ENCODE measurements around the gene ATP6V1G3.

Gene ATP6V1G3

DNA sequence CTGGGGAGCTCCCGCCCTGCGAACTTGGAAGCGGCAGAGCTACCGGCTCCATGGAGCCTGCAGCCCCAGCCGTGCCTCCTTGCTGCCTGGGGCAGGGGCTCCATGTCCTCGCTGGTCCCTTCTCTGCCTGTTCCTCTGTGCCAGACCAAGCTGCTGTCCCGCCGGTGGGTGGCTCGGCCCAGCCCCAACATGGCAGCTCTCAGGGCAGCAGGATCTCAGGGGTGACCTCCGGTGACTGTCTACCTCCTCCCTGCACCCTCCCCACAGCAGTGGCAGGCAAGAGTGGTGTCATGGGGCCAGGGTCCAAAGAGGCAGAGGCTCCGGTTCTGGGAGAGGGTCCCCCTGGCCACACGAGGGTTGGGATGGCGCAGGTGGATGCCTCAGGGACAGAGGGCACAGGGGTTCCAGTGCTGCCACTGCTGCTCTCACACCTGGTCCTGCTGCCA lies 45.8 kb downstream of the ATP6V1G3 start:
- Histone ChIP-seq H3K27me3 (ENCODE audit: insufficient read depth, low read length, poor library complexity, severe bottlenecking) (no peaks in the 10 kb centered on the region), H3K79me2 (ENCODE audit: insufficient read depth, low read length) (no peaks in the 10 kb centered on the region), H3K4me2 (ENCODE audit: low read depth, low read length, poor library complexity, severe bottlenecking) (no peak overlapping the region), H3K4me1 (ENCODE audit: insufficient read depth, low read length, poor library complexity, severe bottlenecking) (no peaks in the 10 kb centered on the region), H3K9me2 (replicated peaks; ENCODE audit: low read depth, low read length) (no peaks in the 10 kb centered on the region), H3F3A (ENCODE audit: low read depth) (no peaks in the 10 kb centered on the region), H4K20me1 (ENCODE audit: insufficient read depth, low read length, poor library complexity, severe bottlenecking) (no peaks in the 10 kb centered on the region), H3K9ac (ENCODE audit: low read depth, low read length, poor library complexity, severe bottlenecking) (no peak overlapping the region), H2AFZ (ENCODE audit: low read length) (no peak overlapping the region), H3K9me3 (ENCODE audit: insufficient read depth, low read depth, low read length) (no peaks in the 10 kb centered on the region), H3K36me3 (ENCODE audit: insufficient read depth, low read length) (no peaks in the 10 kb centered on the region), H3K4me3 (ENCODE audit: low read length, poor library complexity, severe bottlenecking) (no peak overlapping the region)
- TF ChIP-seq EZH2phosphoT487 (IDR thresholded peaks at IDR 0.05; ENCODE audit: borderline replicate concordance): no peak
- TF ChIP-seq, protein P1, sequence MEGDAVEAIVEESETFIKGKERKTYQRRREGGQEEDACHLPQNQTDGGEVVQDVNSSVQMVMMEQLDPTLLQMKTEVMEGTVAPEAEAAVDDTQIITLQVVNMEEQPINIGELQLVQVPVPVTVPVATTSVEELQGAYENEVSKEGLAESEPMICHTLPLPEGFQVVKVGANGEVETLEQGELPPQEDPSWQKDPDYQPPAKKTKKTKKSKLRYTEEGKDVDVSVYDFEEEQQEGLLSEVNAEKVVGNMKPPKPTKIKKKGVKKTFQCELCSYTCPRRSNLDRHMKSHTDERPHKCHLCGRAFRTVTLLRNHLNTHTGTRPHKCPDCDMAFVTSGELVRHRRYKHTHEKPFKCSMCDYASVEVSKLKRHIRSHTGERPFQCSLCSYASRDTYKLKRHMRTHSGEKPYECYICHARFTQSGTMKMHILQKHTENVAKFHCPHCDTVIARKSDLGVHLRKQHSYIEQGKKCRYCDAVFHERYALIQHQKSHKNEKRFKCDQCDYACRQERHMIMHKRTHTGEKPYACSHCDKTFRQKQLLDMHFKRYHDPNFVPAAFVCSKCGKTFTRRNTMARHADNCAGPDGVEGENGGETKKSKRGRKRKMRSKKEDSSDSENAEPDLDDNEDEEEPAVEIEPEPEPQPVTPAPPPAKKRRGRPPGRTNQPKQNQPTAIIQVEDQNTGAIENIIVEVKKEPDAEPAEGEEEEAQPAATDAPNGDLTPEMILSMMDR (conservative IDR thresholded peaks at IDR 0.05; ENCODE audit: low read length): no peak

DNA sequence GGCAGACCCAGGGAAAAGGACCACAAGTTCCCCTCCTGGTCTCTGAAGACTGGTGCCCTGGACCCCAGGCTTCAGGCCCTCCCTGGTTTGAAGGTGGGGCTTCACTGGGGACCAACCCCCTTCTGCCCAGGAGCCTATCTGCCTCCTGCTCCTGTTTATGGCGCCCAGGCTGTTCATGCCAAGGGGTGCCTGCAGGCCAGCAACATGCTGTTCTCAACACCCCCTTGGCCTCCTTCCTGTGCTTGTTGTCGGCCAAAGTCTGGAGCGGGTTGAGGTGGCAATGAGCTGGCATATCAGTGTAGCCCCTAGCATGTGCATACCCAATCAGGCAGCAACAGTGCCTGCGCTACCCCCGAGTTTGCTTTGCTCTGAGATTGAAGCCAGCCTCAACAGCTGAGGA lies 46.3 kb downstream of the ATP6V1G3 start:
- H3K4me1 ChIP-seq (ENCODE audit: insufficient read depth, low read length, poor library complexity, severe bottlenecking): no peaks in the 10 kb centered on the region
- H3K9me2 ChIP-seq (replicated peaks; ENCODE audit: low read depth, low read length): no peaks in the 10 kb centered on the region
- no peaks in the 10 kb centered on the region for H4K20me1 ChIP-seq (ENCODE audit: insufficient read depth, low read length, poor library complexity, severe bottlenecking)
- no peaks in the 10 kb centered on the region for H3K79me2 ChIP-seq (ENCODE audit: insufficient read depth, low read length)
- no peaks in the 10 kb centered on the region for H3F3A ChIP-seq (ENCODE audit: low read depth)
- no peak overlapping the region for H3K4me3 ChIP-seq (ENCODE audit: low read length, poor library complexity, severe bottlenecking)
- TF ChIP-seq, protein P1 (conservative IDR thresholded peaks at IDR 0.05; ENCODE audit: low read length): no peak
- H3K9ac ChIP-seq (ENCODE audit: low read depth, low read length, poor library complexity, severe bottlenecking): no peak overlapping the region
- H2AFZ ChIP-seq (ENCODE audit: low read length): no peak overlapping the region
- H3K36me3 ChIP-seq (ENCODE audit: insufficient read depth, low read length): no peaks in the 10 kb centered on the region
- H3K4me2 ChIP-seq (ENCODE audit: low read depth, low read length, poor library complexity, severe bottlenecking): no peak overlapping the region
- H3K9me3 ChIP-seq (ENCODE audit: insufficient read depth, low read depth, low read length): no peaks in the 10 kb centered on the region
- no peaks in the 10 kb centered on the region for H3K27me3 ChIP-seq (ENCODE audit: insufficient read depth, low read length, poor library complexity, severe bottlenecking)

DNA sequence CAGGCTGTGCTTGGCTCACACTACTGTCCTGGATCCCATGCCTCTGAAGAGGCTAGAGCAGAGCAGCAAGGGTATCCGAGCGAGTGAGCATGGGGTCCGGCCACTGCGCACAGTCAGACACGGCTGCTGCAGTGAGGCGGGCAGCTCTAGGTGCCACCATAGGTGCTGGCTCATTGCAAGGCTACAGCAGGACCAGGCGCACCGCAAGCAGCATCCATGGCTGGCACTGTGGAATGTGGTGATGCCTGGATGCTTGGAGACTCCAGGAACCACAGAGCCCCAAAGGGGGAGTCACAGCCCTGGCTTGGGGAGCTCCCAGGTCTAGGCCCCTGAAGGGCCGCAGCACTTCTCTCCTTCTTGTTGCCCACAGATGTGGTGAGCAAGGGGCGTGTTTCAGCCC lies 47.2 kb downstream of the ATP6V1G3 start:
- no peak overlapping the region for H3K4me3 ChIP-seq (ENCODE audit: low read length, poor library complexity, severe bottlenecking)
- H4K20me1 ChIP-seq (ENCODE audit: insufficient read depth, low read length, poor library complexity, severe bottlenecking): no peaks in the 10 kb centered on the region
- no peaks in the 10 kb centered on the region for H3K27me3 ChIP-seq (ENCODE audit: insufficient read depth, low read length, poor library complexity, severe bottlenecking)
- no peaks in the 10 kb centered on the region for H3K9me2 ChIP-seq (replicated peaks; ENCODE audit: low read depth, low read length)
- H3K4me2 ChIP-seq (ENCODE audit: low read depth, low read length, poor library complexity, severe bottlenecking): no peak overlapping the region
- no peaks in the 10 kb centered on the region for H3K9me3 ChIP-seq (ENCODE audit: insufficient read depth, low read depth, low read length)
- H3K4me1 ChIP-seq (ENCODE audit: insufficient read depth, low read length, poor library complexity, severe bottlenecking): no peaks in the 10 kb centered on the region
- TF ChIP-seq, protein P1 (conservative IDR thresholded peaks at IDR 0.05; ENCODE audit: low read length): no peak
- no peak for TF ChIP-seq EZH2phosphoT487 (IDR thresholded peaks at IDR 0.05; ENCODE audit: borderline replicate concordance)
- H2AFZ ChIP-seq (ENCODE audit: low read length): no peak overlapping the region
- no peak overlapping the region for H3K9ac ChIP-seq (ENCODE audit: low read depth, low read length, poor library complexity, severe bottlenecking)
- no peaks in the 10 kb centered on the region for H3K79me2 ChIP-seq (ENCODE audit: insufficient read depth, low read length)
- H3K36me3 ChIP-seq (ENCODE audit: insufficient read depth, low read length): no peaks in the 10 kb centered on the region
- H3F3A ChIP-seq (ENCODE audit: low read depth): no peaks in the 10 kb centered on the region
